K562 (cell line): ENCODE data around the gene IFT52. TPM values are rescaled to one million over a fixed set of nuclear protein-coding genes. Genes with fewer than 3 reads are reported as not detected.
"Not testable (repeated sequence)": the region's sequence is repeated elsewhere in the genome, so short reads cannot be mapped to it uniquely, and the experiment has no call there.

Experiments
- ATAC-seq: fragments of 200-7000 bp; cut with Tn5 transposase; 3 replicates; pipeline ENCODE4 v1.9.1; 2020; ENCODE audit warnings: moderate library complexity
- BruUV-seq: library from RNA; stranded (reverse); fragments of 400-500 nt; replicated peaks from 2 replicates; lab custom pipeline; 2021; lab: Mats Ljungman, UMichigan
- CTCF ChIA-PET: fragments of 300-600 bp; formaldehyde crosslinking; extraction: SDS; loops from one replicate; lab custom pipeline; 2021; ENCODE audit warnings: low intra/inter-chr PET ratio; lab: Yijun Ruan, JAX
- POLR2A ChIA-PET: fragments of 300-600, 350-650 bp; sonication (Branson Sonifier 250); formaldehyde crosslinking; extraction: SDS; loops from one replicate; lab custom pipeline; 2021; ENCODE audit warnings: antibody characterized with exemption, inconsistent platforms; lab: Yijun Ruan, JAX
- DNase-seq, 4 experiments: peaks; one replicate each; pipeline versions ENCODE4 v3.0.0 to v3.0.0-alpha.2; 2011 to 2018; ENCODE audit warnings: low spot score in 3 of 4, mixed read lengths in 3 of 4; ENCODE audit errors: extremely low read depth in 1 of 4
- FAIRE-seq: peaks from 2 replicates; lab custom pipeline; 2011; peaks lifted over from hg19 to GRCh38; lab: Jason Lieb, UNC
- H2AFZ ChIP-seq: 2 replicates; pipeline ENCODE4 v1.6.0; 2011; ENCODE audit warnings: low read depth, low read length, control low read depth, inconsistent platforms
- H3K27ac ChIP-seq: fragments of 200-600 bp; 3 replicates; pipeline ENCODE4 v1.8.0; 2011; ENCODE audit warnings: low read depth, mild to moderate bottlenecking, control low read depth, inconsistent platforms, low read length, moderate library complexity, mixed read lengths; ENCODE audit errors: extremely low read depth
- H3K27me3 ChIP-seq, 2 experiments: fragments of 300-600 bp in 1 of 2; 2 replicates in 1 of 2; 3 replicates in 1 of 2; pipeline versions ENCODE4 v1.6.0 to v1.8.0; 2011; ENCODE audit warnings: inconsistent platforms in 2 of 2, low read length in 2 of 2, mild to moderate bottlenecking in 1 of 2, mixed read lengths in 1 of 2, moderate library complexity in 1 of 2; ENCODE audit not compliant: control insufficient read depth in 2 of 2, insufficient read depth in 2 of 2
- H3K36me3 ChIP-seq: fragments of 300-600 bp; 3 replicates; pipeline ENCODE4 v1.8.0; 2011; ENCODE audit warnings: mild to moderate bottlenecking, low read length, inconsistent platforms; ENCODE audit not compliant: control insufficient read depth, insufficient read depth
- H3K4me1 ChIP-seq, 2 experiments: fragments of 200-600 bp in 1 of 2; replicated peaks in 1 of 2; 2 replicates in 1 of 2; 3 replicates in 1 of 2; pipeline versions ENCODE4 v1.5.1 to v1.8.0; 2011; ENCODE audit warnings: inconsistent platforms in 2 of 2, low read length in 2 of 2, mild to moderate bottlenecking in 1 of 2, mixed read lengths in 1 of 2, moderate library complexity in 1 of 2; ENCODE audit not compliant: control insufficient read depth in 2 of 2, insufficient read depth in 2 of 2
- H3K4me2 ChIP-seq: 2 replicates; pipeline ENCODE4 v1.6.1; 2011; ENCODE audit warnings: low read length, control low read depth, inconsistent platforms, mixed read lengths; ENCODE audit not compliant: insufficient read depth
- H3K4me3 ChIP-seq: fragments of 200-600 bp; sonication (generic), shearing (Covaris generic); 2 replicates; pipeline ENCODE4 v1.5.1; 2016; ENCODE audit warnings: control low read depth, inconsistent platforms
- H3K79me2 ChIP-seq: fragments of 200-600 bp; 3 replicates; pipeline ENCODE4 v1.8.0; 2011; ENCODE audit warnings: low read length, inconsistent platforms; ENCODE audit not compliant: control insufficient read depth, insufficient read depth
- H3K9ac ChIP-seq, 2 experiments: 2 replicates each; pipeline versions ENCODE4 v1.6.0 to v1.6.1; 2011; ENCODE audit warnings: low read depth in 2 of 2, low read length in 2 of 2, control low read depth in 1 of 2, inconsistent platforms in 1 of 2, mild to moderate bottlenecking in 1 of 2, mixed read lengths in 1 of 2; ENCODE audit not compliant: insufficient read depth in 1 of 2
- H3K9me1 ChIP-seq: one replicate; pipeline ENCODE4 v1.6.0; 2011; ENCODE audit warnings: inconsistent platforms, mild to moderate bottlenecking, low read length, moderate library complexity; ENCODE audit not compliant: control insufficient read depth, insufficient read depth
- H3K9me3 ChIP-seq: replicated peaks from 2 replicates; pipeline ENCODE4 v1.5.1; 2011; ENCODE audit warnings: low read depth, low read length, inconsistent platforms; ENCODE audit not compliant: control insufficient read depth, insufficient read depth
- H4K20me1 ChIP-seq: replicated peaks from 2 replicates; pipeline ENCODE4 v1.6.1; 2011; ENCODE audit warnings: low read length, inconsistent platforms, mixed read lengths; ENCODE audit not compliant: control insufficient read depth, insufficient read depth
- ELF4 ChIP-seq: fragments of 450-650 bp; formaldehyde crosslinking; IDR thresholded peaks from 2 replicates; pipeline ENCODE4 v1.4.0; 2022; ENCODE audit warnings: missing genetic modification characterization
- ESRRA ChIP-seq: fragments of 450-650 bp; IDR thresholded peaks from 2 replicates; pipeline ENCODE4 v1.6.1; 2014; ENCODE audit warnings: low read depth, mild to moderate bottlenecking, moderate library complexity, borderline replicate concordance
- HSF4 ChIP-seq: fragments of 250-450 bp; sonication (Bioruptor Pico); IDR thresholded peaks from 2 replicates; pipeline ENCODE4 v2.1.2; 2022; ENCODE audit warnings: mild to moderate bottlenecking, moderate library complexity, borderline replicate concordance
- JUNB ChIP-seq: fragments of 450-650 bp; formaldehyde crosslinking; conservative IDR thresholded peaks from 2 replicates; pipeline ENCODE4 v1.4.0; 2020; ENCODE audit warnings: mild to moderate bottlenecking
- NCOA1 ChIP-seq: fragments of 450-650 bp; IDR thresholded peaks from 2 replicates; pipeline ENCODE4 v1.6.1; 2016; ENCODE audit warnings: low read depth
- RBM25 ChIP-seq: fragments of 200-400 bp; formaldehyde crosslinking; IDR thresholded peaks from 2 replicates; pipeline ENCODE4 v1.6.1; 2018; ENCODE audit warnings: low read length, low read depth, moderate library complexity; ENCODE audit not compliant: severe bottlenecking
- SRSF9 ChIP-seq: fragments of 200-400 bp; formaldehyde crosslinking; IDR thresholded peaks from 2 replicates; pipeline ENCODE4 v1.6.1; 2017; ENCODE audit warnings: low read depth, low read length, borderline replicate concordance
- ZBTB17 ChIP-seq: fragments of 450-650 bp; formaldehyde crosslinking; IDR thresholded peaks from 2 replicates; pipeline ENCODE4 v1.4.0; 2020; ENCODE audit warnings: mild to moderate bottlenecking
- WGBS: fragments of 100-300 bp; shearing (Covaris generic); methylation state at CpG from one replicate; pipeline ENCODE4 v1.1.6; 2016; ENCODE audit warnings: low coverage, mixed read lengths; ENCODE audit not compliant: insufficient coverage; ENCODE audit errors: missing lambda C conversion rate; 5-methylcytosine and 5-hydroxymethylcytosine counted together
- in situ Hi-C: fragments of 300-500 bp; cut with MboI; formaldehyde crosslinking; loops from 4 replicates; pipeline ENCODE4 v1.15.0; 2018; ENCODE audit warnings: inconsistent platforms, mixed read lengths
- intact Hi-C: fragments of 100-400 bp; cut with micrococcal nuclease; formaldehyde crosslinking; loops from 2 replicates; pipeline ENCODE4 v1.14.2; 2022
- polyA plus RNA-seq, 8 experiments: library from polyadenylated mRNA; depleted of rRNA in 4 of 8; stranded (reverse) in 5 of 8; unstranded in 3 of 8; fragments of >200 nt; fragmentation: Nextera tagmentation in 2 of 8; fragmentation: Illumina TruSeq in 1 of 8; extraction: Ambion mirVana in 2 of 8; extraction: Trizol in 1 of 8; gene quantifications; 2 replicates each; pipeline versions ENCODE4 v1.2.1 to v1.2.3, GENCODE V29; 2011 to 2014; ENCODE audit warnings: inconsistent platforms in 1 of 8, missing spikeins in 1 of 8
- total RNA-seq, 7 experiments: library from RNA; depleted of rRNA in 6 of 7; stranded (reverse); fragments of >200 nt in 6 of 7; fragmentation: Illumina TruSeq in 2 of 7; extraction: Trizol in 2 of 7; gene quantifications; 2 replicates each; pipeline versions ENCODE4 v1.2.1 to v1.2.3, GENCODE V29; 2011 to 2021; ENCODE audit warnings: low replicate concordance in 1 of 7

Gene IFT52
- total and polyA plus RNA-seq, 9 of the 15 experiments (the other 6 are each of a cell fraction or from before 2014, with no cell fraction given), result 11.0 to 31.4 (median 20.4) TPM

DNA sequence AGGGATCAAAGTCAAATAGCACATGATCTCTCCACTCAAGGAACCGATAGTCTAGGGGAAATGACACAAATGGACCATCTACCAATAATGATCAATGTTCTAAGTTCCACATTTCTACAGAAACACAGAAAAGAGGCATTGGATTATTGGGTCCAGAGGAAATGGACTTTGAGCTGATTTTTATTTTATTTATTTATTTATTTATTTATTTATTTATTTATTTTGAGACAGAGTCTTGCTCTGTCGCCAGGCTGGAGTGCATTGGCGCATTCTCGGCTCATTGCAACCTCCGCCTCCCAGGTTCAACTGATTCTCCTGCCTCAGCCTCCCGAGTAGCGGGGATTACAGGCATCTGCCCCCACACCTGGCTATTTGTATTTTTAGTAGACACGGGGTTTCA is 11.2 kb downstream of the IFT52 start:
- in situ Hi-C loops, ATAC-seq, H3K79me2 ChIP-seq, H3K4me3 ChIP-seq, H4K20me1 ChIP-seq, BruUV-seq, intact Hi-C loops, H3K9ac ChIP-seq, H3K9me3 ChIP-seq, H3K4me2 ChIP-seq, H3K4me1 ChIP-seq, H3K9me1 ChIP-seq, POLR2A ChIA-PET, CTCF ChIA-PET, H3K27me3 ChIP-seq, H2AFZ ChIP-seq, H3K27ac ChIP-seq, DNase-seq, FAIRE-seq: not testable (repeated sequence)
- H3K36me3 ChIP-seq, result peaks cover 21% of the 10 kb centered on the region; the same call in 1 of the 3 replicates
- 76% methylated on average over 8 of the region's 8 CpGs for WGBS

DNA sequence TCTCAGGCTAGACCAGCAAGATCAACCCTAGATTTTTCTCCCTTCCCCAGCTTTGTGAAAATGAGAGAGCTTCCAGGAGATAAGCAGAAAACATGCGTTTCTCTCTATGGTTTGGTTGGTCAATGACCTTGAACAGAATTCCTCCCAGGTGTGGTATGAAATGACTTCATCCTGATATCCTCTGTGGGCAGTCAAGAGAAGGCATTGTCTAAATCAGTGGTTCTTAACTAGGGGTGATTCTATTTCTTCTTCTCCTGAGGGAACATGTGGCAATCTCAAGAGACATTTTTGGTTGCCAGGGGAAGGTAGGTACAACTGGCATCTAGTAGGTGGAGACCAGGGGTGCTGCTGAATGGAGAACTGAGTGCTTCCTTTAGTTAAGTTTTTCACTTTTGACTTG is 12.4 kb downstream of the IFT52 start:
- TF ChIP-seq HSF4 (CRISPR knock-in tag) (no peak), RBM25 (no peak), ESRRA (no peak), SRSF9 (no peak), ELF4 (CRISPR knock-in tag) (no peak), NCOA1 (no peak), ZBTB17 (CRISPR knock-in tag) (no peak), JUNB (CRISPR knock-in tag) (no peak)
- TF ChIP-seq, all 486 proteins: peak for 0
- H3K9me1 ChIP-seq, result no peaks in the 10 kb centered on the region
- H3K36me3 ChIP-seq, result peaks cover 17% of the 10 kb centered on the region; the same call in 1 of the 3 replicates
- CTCF ChIA-PET, result no interaction called here
- no peaks in the 10 kb centered on the region for H3K79me2 ChIP-seq
- no peak overlapping the region for H3K27ac ChIP-seq
- BruUV-seq, result no TSS peak
- H3K4me2 ChIP-seq, result no peak overlapping the region
- FAIRE-seq (no peak), ATAC-seq (no peak), DNase-seq (no peak)
- no peaks in the 10 kb centered on the region for H3K27me3 ChIP-seq
- H3K4me1 ChIP-seq, result no peaks in the 10 kb centered on the region
- H2AFZ ChIP-seq, result no peak overlapping the region
- WGBS, result 20% methylated on average over 1 of the region's 1 CpG
- H3K4me3 ChIP-seq, result no peak overlapping the region
- intact Hi-C loops, result no loop called here
- no peaks in the 10 kb centered on the region for H3K9me3 ChIP-seq
- in situ Hi-C loops, result no loop called here
- no peak overlapping the region for H3K9ac ChIP-seq
- POLR2A ChIA-PET, result no interaction called here
- no peaks in the 10 kb centered on the region for H4K20me1 ChIP-seq
